Astrocyte of the spinal cord (primary cell): ENCODE data around the gene NCLN.
"Not testable (repeated sequence)": the region's sequence is repeated elsewhere in the genome, so short reads cannot be mapped to it uniquely, and the experiment has no call there.

Experiments
- DNase-seq: peaks from one replicate; pipeline ENCODE4 v3.0.0; 2011; ENCODE audit warnings: low read depth, low spot score
- H3K4me3 ChIP-seq: 2 replicates; pipeline ENCODE4 v1.5.1; 2011; ENCODE audit warnings: low read depth, mild to moderate bottlenecking, low read length, moderate library complexity
- in situ Hi-C: cut with HindIII; loops from 2 replicates; pipeline ENCODE4 v1.10.0; 2017; ENCODE audit warnings: low sequenced_read_pairs
- TF ChIP-seq, protein P1 (sequence below): IDR thresholded peaks from 2 replicates; pipeline ENCODE4 v1.5.1; 2012; ENCODE audit warnings: low read depth, mild to moderate bottlenecking, low read length, inconsistent platforms

The NCLN gene

DNA sequence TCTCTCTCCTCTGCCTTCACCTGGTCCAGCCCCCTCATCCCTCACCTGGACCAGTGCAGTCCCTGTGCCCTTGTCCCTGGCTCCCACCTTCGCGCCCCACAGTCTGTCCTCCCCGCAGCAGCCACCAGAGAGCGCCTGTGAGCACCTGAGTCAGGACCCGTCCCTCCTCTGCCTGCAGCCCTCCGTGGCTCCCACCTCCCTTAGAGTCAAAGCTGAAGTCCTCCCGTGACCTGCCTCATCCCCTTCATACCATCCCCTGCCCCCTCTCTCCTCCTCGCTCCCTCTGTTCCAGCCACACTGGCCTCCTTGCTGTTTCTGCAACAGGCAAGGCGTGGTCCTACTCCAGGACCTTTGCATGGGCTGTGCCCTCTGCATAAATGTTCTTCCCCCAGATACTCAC is 49.1 kb downstream of the NCLN start:
- in situ Hi-C loops: no loop called here
- H3K4me3 ChIP-seq: no peak overlapping the region
- TF ChIP-seq, protein P1, sequence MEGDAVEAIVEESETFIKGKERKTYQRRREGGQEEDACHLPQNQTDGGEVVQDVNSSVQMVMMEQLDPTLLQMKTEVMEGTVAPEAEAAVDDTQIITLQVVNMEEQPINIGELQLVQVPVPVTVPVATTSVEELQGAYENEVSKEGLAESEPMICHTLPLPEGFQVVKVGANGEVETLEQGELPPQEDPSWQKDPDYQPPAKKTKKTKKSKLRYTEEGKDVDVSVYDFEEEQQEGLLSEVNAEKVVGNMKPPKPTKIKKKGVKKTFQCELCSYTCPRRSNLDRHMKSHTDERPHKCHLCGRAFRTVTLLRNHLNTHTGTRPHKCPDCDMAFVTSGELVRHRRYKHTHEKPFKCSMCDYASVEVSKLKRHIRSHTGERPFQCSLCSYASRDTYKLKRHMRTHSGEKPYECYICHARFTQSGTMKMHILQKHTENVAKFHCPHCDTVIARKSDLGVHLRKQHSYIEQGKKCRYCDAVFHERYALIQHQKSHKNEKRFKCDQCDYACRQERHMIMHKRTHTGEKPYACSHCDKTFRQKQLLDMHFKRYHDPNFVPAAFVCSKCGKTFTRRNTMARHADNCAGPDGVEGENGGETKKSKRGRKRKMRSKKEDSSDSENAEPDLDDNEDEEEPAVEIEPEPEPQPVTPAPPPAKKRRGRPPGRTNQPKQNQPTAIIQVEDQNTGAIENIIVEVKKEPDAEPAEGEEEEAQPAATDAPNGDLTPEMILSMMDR: peak; percentile 40
- no peak for DNase-seq

DNA sequence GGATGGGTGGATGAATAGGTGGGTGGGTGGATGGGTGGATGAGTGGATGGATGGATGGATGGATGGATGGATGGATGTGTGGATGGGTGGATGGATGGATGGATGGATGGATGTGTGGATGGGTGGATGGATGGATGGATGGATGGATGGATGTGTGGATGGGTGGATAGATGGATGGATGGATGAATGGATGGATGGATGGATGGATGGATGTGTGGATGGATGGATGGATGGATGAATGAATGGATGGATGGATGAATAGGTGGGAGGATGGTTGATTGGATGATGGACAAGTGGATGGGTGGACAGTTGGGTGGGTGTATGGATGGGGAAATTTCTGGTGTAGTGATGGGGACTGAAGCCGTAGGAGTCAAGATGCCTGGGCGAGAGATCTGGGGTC is 49.9 kb downstream of the NCLN start:
- DNase-seq, H3K4me3 ChIP-seq, in situ Hi-C loops: not testable (repeated sequence)

DNA sequence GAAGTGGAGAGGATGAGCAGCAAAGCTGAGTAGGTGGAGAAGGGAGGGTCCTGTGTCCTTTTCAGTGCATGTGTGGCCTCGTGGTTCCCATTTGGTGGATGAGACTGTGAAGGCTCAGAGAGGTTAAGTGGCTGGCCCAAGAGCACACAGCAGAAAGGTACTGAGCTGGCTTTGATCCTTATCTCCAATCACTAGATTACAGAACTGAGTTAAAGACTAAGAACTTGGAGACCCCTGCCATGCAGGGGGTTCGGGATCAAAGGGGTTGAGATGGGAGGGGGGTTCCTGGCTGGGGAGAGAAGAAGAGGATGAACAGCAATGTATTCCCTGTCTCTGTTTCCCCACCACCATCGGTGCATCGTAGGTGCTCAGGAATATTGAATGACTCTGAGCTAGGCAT is 50.5 kb downstream of the NCLN start:
- in situ Hi-C loops: no loop called here

DNA sequence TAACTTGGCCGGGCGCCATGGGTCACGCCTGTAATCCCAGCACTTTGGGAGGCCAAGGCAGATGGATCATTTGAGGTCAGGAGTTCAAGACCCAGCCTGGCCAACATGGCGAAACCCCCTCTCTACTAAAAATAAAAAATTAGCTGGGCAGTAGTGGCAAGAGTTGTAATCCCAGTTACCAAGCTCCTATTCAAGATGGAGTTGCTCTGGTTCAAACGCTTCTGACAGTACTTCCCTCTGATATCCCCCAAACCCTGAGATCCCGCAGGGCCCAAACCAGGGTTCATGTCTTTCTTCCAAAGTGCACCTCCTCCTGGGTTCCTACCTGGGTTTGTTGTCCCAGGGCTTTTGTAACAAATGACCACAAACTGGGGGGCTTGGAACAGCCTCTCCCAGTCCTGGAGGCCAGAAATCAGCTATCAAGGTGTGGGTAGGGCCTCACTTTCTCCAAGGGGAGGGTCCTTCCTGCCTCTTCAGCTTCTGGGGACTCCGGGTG is 52.4 kb downstream of the NCLN start:
- TF ChIP-seq, protein P1: no peak
- in situ Hi-C loops: no loop called here
- no peak overlapping the region for H3K4me3 ChIP-seq
- DNase-seq: no peak

More for the DNA sequence above, 50.5 kb downstream of the NCLN start:
- no peak for DNase-seq
- H3K4me3 ChIP-seq: no peak overlapping the region
- TF ChIP-seq, protein P1: no peak

DNA sequence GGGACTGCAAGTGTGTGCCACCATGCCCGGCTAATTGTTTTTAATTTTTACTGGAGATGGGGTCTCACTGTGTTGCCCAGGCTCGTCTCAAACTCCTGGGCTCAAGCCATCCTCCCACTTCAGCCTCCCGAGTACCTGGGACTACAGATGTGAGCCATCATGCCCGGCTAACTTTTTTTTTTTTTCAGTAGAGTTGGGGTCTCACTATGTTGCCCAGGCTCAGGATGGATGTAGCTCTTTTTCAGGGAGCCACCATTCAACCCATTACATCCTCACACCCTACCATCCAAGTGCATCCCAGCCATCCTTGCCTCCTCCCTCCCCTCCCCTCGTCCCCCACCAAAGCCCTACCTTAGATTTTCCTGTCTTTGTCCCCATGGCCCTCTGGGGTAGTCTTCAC is 53.6 kb downstream of the NCLN start:
- H3K4me3 ChIP-seq: no peak overlapping the region
- no peak for DNase-seq
- TF ChIP-seq, protein P1: no peak
- in situ Hi-C loops: no loop called here

DNA sequence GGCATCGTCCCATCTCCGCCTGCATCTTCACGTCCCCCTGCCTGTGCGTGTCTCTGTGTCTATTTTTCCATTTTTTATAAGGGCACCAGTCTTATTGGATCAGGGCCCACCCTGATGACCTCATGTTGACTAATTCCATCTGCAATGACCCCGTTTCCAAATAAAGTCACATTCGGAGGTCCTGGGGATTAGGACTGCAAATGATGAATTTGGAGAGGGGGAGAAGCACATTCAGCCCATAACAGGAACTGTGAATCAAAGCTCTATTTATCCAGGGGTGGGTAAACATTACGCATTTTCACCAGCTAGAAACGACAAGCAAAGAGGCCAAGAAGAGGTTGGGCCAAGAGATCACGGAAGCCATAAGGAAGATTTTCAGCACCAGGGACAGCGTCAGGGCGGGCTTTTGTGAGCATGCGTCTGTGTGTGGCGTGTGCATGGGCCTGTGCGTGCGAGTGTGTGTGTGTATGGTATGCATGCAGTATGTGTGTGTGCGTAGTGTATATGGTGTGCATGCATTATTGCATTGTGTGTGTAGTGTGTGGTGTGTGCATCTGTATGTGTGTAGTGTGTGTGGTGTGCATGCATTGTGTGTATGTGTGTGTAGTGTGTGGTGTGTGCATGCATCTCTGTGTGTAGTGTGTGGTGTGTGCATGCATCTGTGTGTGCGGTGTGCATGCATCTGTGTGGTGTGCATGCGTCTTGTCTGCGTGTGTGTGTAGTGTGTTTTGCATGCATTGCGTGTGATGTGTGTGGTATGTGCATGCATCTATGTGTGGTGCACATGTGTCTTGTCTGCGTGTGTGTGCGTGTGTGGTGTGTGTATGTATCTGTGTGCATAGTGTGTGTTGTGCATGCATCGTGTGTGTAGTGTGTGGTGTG is 58.3 kb downstream of the NCLN start:
- no peak overlapping the region for H3K4me3 ChIP-seq
- TF ChIP-seq, protein P1: no peak
- in situ Hi-C loops: no loop called here
- peak; percentile 43 for DNase-seq

DNA sequence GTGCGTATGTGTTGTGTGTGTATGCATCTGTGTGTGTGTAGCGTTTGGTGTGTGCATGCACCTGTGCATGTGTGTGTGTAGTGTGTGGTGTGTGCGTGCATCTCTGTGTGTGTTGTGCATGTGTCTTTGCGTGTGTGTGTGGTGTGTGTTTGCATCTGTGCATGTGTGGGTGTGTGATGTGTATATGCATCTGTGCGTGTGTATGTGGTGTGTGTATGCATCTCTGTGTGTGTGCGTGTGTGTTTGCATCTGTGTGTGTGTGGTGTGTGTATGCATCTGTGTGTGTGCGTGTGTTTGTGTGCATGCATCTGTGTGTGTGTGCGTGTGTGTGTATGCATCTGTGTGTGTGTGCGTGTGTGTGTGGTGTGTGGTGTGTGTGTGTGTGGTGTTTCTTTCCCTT is 59.3 kb downstream of the NCLN start:
- DNase-seq: no peak
- H3K4me3 ChIP-seq: no peak overlapping the region
- TF ChIP-seq, protein P1: no peak
- in situ Hi-C loops: no loop called here
